ENCODE data around the gene KIF26B.

Gene KIF26B

GRCh38 chr1:245591346-245592188, 436.8 kb downstream of the KIF26B start:
- DNase-seq (ENCODE audit: low read depth, low spot score) = no peak

GRCh38 chr1:245592189-245592460, 437.3 kb downstream of the KIF26B start:
- no peak for DNase-seq (ENCODE audit: low read depth, low spot score)

GRCh38 chr1:245598524-245599305, 443.9 kb downstream of the KIF26B start:
- DNase-seq (ENCODE audit: low read depth, low spot score) = no peak

- no peak for DNase-seq (ENCODE audit: low read depth, low spot score)
Observed at GRCh38 chr1:245599371-245600174, 444.8 kb downstream of the KIF26B start.

- DNase-seq (ENCODE audit: low read depth, low spot score) = no peak
Observed at GRCh38 chr1:245600658-245601057, 445.9 kb downstream of the KIF26B start.

- no peak for DNase-seq (ENCODE audit: low read depth, low spot score)
Observed at GRCh38 chr1:245603311-245603865, 448.6 kb downstream of the KIF26B start.

- no peak for DNase-seq (ENCODE audit: low read depth, low spot score)
Observed at GRCh38 chr1:245604979-245605378, 450.2 kb downstream of the KIF26B start.

GRCh38 chr1:245605480-245606156, 450.8 kb downstream of the KIF26B start:
- no peak for DNase-seq (ENCODE audit: low read depth, low spot score)

GRCh38 chr1:245606157-245606725, 451.5 kb downstream of the KIF26B start:
- DNase-seq (ENCODE audit: low read depth, low spot score) = no peak

GRCh38 chr1:245608271-245608670, 453.5 kb downstream of the KIF26B start:
- no peak for DNase-seq (ENCODE audit: low read depth, low spot score)

- DNase-seq (ENCODE audit: low read depth, low spot score) = no peak
Observed at GRCh38 chr1:245609354-245610150, 454.8 kb downstream of the KIF26B start.

GRCh38 chr1:245611251-245611650, 456.5 kb downstream of the KIF26B start:
- no peak for DNase-seq (ENCODE audit: low read depth, low spot score)

GRCh38 chr1:245614476-245614875, 459.7 kb downstream of the KIF26B start:
- no peak for DNase-seq (ENCODE audit: low read depth, low spot score)

GRCh38 chr1:245615001-245615400, 460.2 kb downstream of the KIF26B start:
- DNase-seq (ENCODE audit: low read depth, low spot score) = no peak

- no peak for DNase-seq (ENCODE audit: low read depth, low spot score)
Observed at GRCh38 chr1:245621589-245621988, 466.8 kb downstream of the KIF26B start.

- DNase-seq (ENCODE audit: low read depth, low spot score) = no peak
Observed at GRCh38 chr1:245622332-245623014, 467.7 kb downstream of the KIF26B start.

GRCh38 chr1:245641384-245641783, 486.6 kb downstream of the KIF26B start:
- DNase-seq (ENCODE audit: low read depth, low spot score) = no peak

GRCh38 chr1:245645406-245645805, 490.6 kb downstream of the KIF26B start:
- no peak for DNase-seq (ENCODE audit: low read depth, low spot score)

GRCh38 chr1:245645894-245646293, 491.1 kb downstream of the KIF26B start:
- no peak for DNase-seq (ENCODE audit: low read depth, low spot score)
